Measurements from ENCODE around the gene DGCR8.

DNA sequence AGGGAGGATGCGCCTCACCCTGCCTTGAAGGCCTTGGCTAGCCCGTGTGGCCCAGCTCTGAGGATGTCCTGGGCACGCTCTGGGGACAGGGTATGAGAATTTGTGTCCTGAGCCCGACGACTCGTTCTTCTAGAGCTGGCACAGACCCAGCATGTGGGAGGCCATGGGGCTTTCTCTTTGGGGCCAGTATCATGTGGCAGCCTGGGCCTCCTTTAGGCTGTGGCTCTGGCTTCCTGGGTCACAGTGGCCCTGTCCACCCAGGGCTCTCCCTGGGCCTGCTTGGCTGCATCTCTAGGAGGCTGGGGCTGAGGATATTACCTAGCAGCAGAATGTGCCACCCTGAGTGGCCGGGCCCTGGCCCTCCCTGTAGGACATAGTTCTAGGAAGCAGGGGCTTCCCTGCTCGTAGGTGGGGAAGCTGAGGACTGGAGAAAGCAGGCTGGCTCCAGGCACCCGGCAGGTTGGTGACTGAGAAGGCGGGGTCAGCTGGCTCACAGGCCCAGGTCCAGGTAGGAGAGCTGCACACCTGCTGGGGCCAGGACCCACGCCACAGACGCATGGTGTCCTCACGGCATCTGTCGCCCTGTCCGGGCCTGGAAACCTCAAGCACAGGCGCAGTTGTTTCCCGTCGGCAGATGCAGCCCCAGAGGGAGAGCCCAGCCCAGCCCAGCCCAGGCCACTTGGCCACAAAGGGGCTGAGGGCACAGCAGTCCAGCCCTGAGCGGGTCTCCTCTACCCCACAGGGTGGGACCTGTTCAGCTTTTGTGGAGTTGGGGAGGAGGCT lies 64.0 kb downstream of the DGCR8 start:
- TF ChIP-seq ELK1 (IDR thresholded peaks at IDR 0.05; ENCODE audit: borderline replicate concordance, low read depth, low read length), result no peak
- no peak for TF ChIP-seq MAFK (IDR thresholded peaks at IDR 0.05; ENCODE audit: low read depth, low read length)
- no peak for TF ChIP-seq CTCF (conservative IDR thresholded peaks at IDR 0.05; ENCODE audit: low read depth, low read length)
- TF ChIP-seq POLR2A (IDR thresholded peaks at IDR 0.05; ENCODE audit: low read depth, low read length), result no peak
- TF ChIP-seq FOS (IDR thresholded peaks at IDR 0.05; ENCODE audit: low read depth, low read length), result no peak
